ENCODE results near the gene ECE2.

DNA sequence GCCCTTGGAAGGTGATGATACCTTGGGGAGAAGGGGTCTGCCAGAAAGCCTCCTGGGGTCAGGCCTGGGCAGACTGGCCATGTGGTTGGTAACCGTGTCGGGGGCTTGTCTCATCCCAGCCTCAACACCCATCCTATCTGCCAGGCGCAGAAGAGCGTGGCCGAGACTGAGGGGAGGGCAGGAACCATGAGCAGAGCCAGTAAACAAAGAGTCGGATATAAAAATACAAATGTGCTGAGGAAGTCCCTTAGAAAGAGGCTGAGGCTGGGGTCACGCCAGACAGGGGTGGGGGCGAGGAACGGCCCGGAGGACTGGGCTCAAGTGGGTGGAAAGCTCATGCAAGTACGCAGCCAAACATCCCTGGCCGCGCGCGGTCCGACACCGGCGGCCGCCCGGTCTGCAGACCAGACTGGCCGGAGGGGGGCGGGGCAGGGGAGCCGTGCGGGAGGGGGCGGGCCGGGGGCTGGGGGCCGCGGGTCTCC is 16.4 kb upstream of the ECE2 start:
- no peak for TF ChIP-seq EZH2 (IDR thresholded peaks at IDR 0.05; ENCODE audit: borderline replicate concordance, low read depth, low read length, poor library complexity, severe bottlenecking)
- TF ChIP-seq, protein P1, sequence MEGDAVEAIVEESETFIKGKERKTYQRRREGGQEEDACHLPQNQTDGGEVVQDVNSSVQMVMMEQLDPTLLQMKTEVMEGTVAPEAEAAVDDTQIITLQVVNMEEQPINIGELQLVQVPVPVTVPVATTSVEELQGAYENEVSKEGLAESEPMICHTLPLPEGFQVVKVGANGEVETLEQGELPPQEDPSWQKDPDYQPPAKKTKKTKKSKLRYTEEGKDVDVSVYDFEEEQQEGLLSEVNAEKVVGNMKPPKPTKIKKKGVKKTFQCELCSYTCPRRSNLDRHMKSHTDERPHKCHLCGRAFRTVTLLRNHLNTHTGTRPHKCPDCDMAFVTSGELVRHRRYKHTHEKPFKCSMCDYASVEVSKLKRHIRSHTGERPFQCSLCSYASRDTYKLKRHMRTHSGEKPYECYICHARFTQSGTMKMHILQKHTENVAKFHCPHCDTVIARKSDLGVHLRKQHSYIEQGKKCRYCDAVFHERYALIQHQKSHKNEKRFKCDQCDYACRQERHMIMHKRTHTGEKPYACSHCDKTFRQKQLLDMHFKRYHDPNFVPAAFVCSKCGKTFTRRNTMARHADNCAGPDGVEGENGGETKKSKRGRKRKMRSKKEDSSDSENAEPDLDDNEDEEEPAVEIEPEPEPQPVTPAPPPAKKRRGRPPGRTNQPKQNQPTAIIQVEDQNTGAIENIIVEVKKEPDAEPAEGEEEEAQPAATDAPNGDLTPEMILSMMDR (conservative IDR thresholded peaks at IDR 0.05; ENCODE audit: low read depth, low read length), result no peak

Data from A673 (cell line).